Natural killer cell treated with Interleukin-12 subunit alpha and Interleukin-12 subunit beta and Interleukin-15 and Interleukin-18, amount 100 ng/mL, for 72 hours (primary cell): ENCODE results near the gene GINS2. TPM values are rescaled to one million over a fixed set of nuclear protein-coding genes. Genes with fewer than 3 reads are reported as not detected.

Experiments used
- ATAC-seq, 2 donors: fragments of 150-1000 bp; cut with Tn5 transposase in 1 of 2; sonication (Bioruptor Pico), chemical (Tn5 transposase) in 1 of 2; 2 replicates each; pipeline ENCODE4 v1.10.0; 2021
- DNase-seq: peaks from one replicate; pipeline ENCODE4 v3.0.0; 2022; ENCODE audit warnings: low spot score
- H3K27ac Mint-ChIP-seq, 2 donors: 1 replicate in 1 of 2; 2 replicates in 1 of 2; pipeline ENCODE4 v1.8.0; 2022; ENCODE audit warnings: mixed read lengths in 2 of 2, mild to moderate bottlenecking in 1 of 2, moderate library complexity in 1 of 2
- H3K27me3 Mint-ChIP-seq, 2 donors: 1 replicate in 1 of 2; 2 replicates in 1 of 2; pipeline ENCODE4 v1.8.0; 2022; ENCODE audit warnings: mixed read lengths in 2 of 2
- H3K36me3 Mint-ChIP-seq: one replicate; pipeline ENCODE4 v1.8.0; 2022; ENCODE audit warnings: mixed read lengths
- H3K4me1 Mint-ChIP-seq, 2 donors: 1 replicate in 1 of 2; 2 replicates in 1 of 2; pipeline ENCODE4 v1.8.0; 2022; ENCODE audit warnings: low read depth in 2 of 2, mixed read lengths in 2 of 2, mild to moderate bottlenecking in 1 of 2
- H3K4me3 Mint-ChIP-seq: one replicate; pipeline ENCODE4 v1.8.0; 2022; ENCODE audit warnings: mixed read lengths
- H3K9me3 Mint-ChIP-seq: 2 replicates; pipeline ENCODE4 v1.8.0; 2022; ENCODE audit warnings: mixed read lengths
- total RNA-seq, 2 donors: library from RNA; stranded (reverse); gene quantifications; one replicate each; pipeline ENCODE4 v1.2.3, GENCODE V29; 2022

Gene GINS2
- total RNA-seq, 2 donors from 2014 or later: 34.3 to 69.5 TPM

GRCh38 chr16:85655216-85656129 lies 33.3 kb downstream of the GINS2 start:
- Mint-ChIP-seq H3K4me3 (no peak overlapping the region), H3K4me1 (peaks cover 0 to 17% of the 10 kb centered on the region in 2 donors), H3K36me3 (no peaks in the 10 kb centered on the region), H3K9me3 (no peaks in the 10 kb centered on the region), H3K27ac (no peak overlapping the region), H3K27me3 (no peaks in the 10 kb centered on the region)
- ATAC-seq (no peak), DNase-seq (no peak)

DNA sequence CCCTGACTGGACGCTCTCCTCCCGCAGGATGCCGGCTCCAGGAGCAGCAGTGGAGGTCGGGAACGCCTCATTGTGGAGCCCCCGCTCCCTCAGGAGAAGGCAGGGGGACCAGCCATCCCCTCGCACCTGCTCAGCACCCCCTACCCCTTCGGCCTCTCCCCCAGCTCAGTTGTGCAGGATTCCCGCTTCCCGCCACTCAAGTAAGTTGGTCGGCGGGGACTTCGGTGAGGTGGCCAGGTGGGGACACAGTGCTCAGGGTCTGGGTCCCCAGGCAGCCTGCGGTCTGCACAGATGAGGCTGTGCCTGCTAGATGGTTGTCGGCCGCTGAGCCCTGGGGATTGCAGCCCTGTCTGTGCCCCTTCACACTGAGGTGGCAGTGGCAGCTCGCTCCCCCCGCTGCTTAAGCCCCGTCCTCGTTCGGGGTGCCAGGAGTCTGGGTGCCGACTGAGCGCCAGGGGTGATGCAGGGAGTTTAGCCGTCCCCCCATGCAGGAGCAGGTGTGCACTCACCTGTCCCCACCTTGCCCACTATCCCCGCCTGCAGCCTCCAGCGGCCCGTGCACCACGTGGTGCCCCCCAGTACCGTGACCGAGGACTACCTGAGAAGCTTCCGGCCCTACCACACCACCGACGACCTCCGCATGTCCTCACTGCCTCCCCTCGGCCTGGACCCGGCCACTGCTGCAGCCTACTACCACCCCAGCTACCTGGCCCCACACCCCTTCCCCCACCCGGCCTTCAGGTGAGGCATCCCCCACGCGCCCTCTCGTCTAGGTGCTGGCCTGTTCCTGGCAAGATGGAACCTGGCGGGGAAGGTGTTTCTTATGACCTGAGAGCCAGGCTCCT lies 34.3 kb downstream of the GINS2 start:
- no peaks in the 10 kb centered on the region for H3K27me3 Mint-ChIP-seq
- no peak for DNase-seq
- no peaks in the 10 kb centered on the region for H3K9me3 Mint-ChIP-seq
- ATAC-seq: no peak
- no peaks in the 10 kb centered on the region for H3K36me3 Mint-ChIP-seq
- H3K4me1 Mint-ChIP-seq: peaks cover 0 to 12% of the 10 kb centered on the region in 2 donors
- H3K27ac Mint-ChIP-seq: no peak overlapping the region
- no peak overlapping the region for H3K4me3 Mint-ChIP-seq

- no peaks in the 10 kb centered on the region for H3K9me3 Mint-ChIP-seq
- no peak for DNase-seq
- no peaks in the 10 kb centered on the region for H3K27me3 Mint-ChIP-seq
- peaks cover 0 to 16% of the 10 kb centered on the region in 2 donors for H3K4me1 Mint-ChIP-seq
- no peak overlapping the region for H3K27ac Mint-ChIP-seq
- no peaks in the 10 kb centered on the region for H3K36me3 Mint-ChIP-seq
- no peak for ATAC-seq
- H3K4me3 Mint-ChIP-seq: no peak overlapping the region
Observed at GRCh38 chr16:85653290-85653891, 35.4 kb downstream of the GINS2 start.

GRCh38 chr16:85652431-85653221 lies 36.1 kb downstream of the GINS2 start:
- no peaks in the 10 kb centered on the region for H3K9me3 Mint-ChIP-seq
- no peaks in the 10 kb centered on the region for H3K36me3 Mint-ChIP-seq
- no peak overlapping the region for H3K4me3 Mint-ChIP-seq
- no peak for DNase-seq
- peak in 1 of 2 donors; percentile 64 for ATAC-seq
- no peak overlapping the region for H3K27ac Mint-ChIP-seq
- no peaks in the 10 kb centered on the region for H3K27me3 Mint-ChIP-seq
- H3K4me1 Mint-ChIP-seq: peaks cover 0 to 15% of the 10 kb centered on the region in 2 donors

DNA sequence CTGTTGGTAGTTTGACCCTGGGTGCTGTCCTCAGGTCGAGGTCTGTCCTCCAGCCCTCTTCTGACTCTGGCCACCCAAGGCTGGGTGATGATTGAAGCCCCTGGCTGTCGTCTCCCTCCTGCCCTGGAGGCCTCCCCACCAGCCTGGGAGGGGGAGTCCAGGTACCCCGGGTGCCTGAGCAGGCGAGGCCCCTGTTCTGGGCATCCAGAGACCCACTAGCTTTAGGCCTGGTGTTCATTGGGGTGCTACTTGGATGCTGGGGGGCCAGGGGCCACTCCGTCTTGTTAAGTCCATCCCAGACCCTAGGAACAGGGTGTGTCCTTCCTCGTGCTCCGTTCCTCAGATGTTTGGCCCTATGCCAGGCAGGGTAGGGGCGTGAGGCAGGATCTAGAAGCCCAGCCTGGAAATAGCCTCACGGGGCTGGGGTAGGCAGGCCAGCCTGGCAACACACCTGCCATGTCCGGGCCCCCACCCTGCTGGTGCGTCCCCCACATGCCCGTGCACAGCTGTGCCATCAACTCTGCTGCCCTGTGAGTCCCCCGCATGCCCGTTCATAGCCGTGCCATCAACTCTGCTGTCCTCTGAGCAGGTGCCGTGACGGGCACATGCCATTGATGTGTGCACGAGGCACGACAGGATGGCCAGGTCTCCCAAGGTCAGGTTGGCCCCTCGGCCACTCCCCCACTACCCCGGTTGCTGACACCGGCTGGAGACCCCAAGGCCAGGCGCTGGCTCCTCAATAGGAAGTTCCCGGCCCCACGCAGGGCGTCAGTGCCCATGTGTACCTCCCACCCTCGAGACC lies 36.9 kb downstream of the GINS2 start:
- peak in 1 of 2 donors; percentile 10 for ATAC-seq
- H3K36me3 Mint-ChIP-seq: no peaks in the 10 kb centered on the region

GRCh38 chr16:85650844-85651628 lies 37.7 kb downstream of the GINS2 start:
- ATAC-seq (no peak), DNase-seq (no peak)
- Mint-ChIP-seq H3K36me3 (no peaks in the 10 kb centered on the region), H3K9me3 (no peaks in the 10 kb centered on the region), H3K27me3 (no peaks in the 10 kb centered on the region), H3K4me3 (no peak overlapping the region), H3K4me1 (peaks cover 3 to 16% of the 10 kb centered on the region in 2 donors), H3K27ac (no peak overlapping the region)

More for the DNA sequence above, 36.9 kb downstream of the GINS2 start:
- Mint-ChIP-seq H3K4me3 (no peak overlapping the region), H3K27ac (no peak overlapping the region), H3K4me1 (peaks cover 0 to 13% of the 10 kb centered on the region in 2 donors), H3K9me3 (no peaks in the 10 kb centered on the region), H3K27me3 (no peaks in the 10 kb centered on the region)
- no peak for DNase-seq

GRCh38 chr16:85650135-85650843 lies 38.5 kb downstream of the GINS2 start:
- Mint-ChIP-seq H3K27ac (no peak overlapping the region), H3K36me3 (no peaks in the 10 kb centered on the region), H3K4me1 (peaks cover 7 to 20% of the 10 kb centered on the region in 2 donors), H3K9me3 (no peaks in the 10 kb centered on the region), H3K27me3 (no peaks in the 10 kb centered on the region), H3K4me3 (no peak overlapping the region)
- DNase-seq: no peak
- ATAC-seq: no peak

- ATAC-seq (no peak), DNase-seq (no peak)
- no peaks in the 10 kb centered on the region for H3K27me3 Mint-ChIP-seq
- peaks cover 9 to 24% of the 10 kb centered on the region in 2 donors for H3K4me1 Mint-ChIP-seq
- H3K36me3 Mint-ChIP-seq: no peaks in the 10 kb centered on the region
- no peak overlapping the region for H3K4me3 Mint-ChIP-seq
- H3K9me3 Mint-ChIP-seq: no peaks in the 10 kb centered on the region
- H3K27ac Mint-ChIP-seq: no peak overlapping the region
Observed at GRCh38 chr16:85649411-85650134, 39.2 kb downstream of the GINS2 start.

GRCh38 chr16:85648805-85649204 lies 39.9 kb downstream of the GINS2 start:
- ATAC-seq (no peak), DNase-seq (no peak)
- Mint-ChIP-seq H3K36me3 (no peaks in the 10 kb centered on the region), H3K27me3 (no peaks in the 10 kb centered on the region), H3K27ac (no peak overlapping the region), H3K4me1 (peaks cover 13 to 28% of the 10 kb centered on the region in 2 donors), H3K9me3 (no peaks in the 10 kb centered on the region), H3K4me3 (no peak overlapping the region)

GRCh38 chr16:85648070-85648714 lies 40.6 kb downstream of the GINS2 start:
- Mint-ChIP-seq H3K36me3 (no peaks in the 10 kb centered on the region), H3K9me3 (no peaks in the 10 kb centered on the region), H3K27me3 (no peaks in the 10 kb centered on the region), H3K4me1 (peaks cover 13 to 28% of the 10 kb centered on the region in 2 donors), H3K4me3 (no peak overlapping the region), H3K27ac (no peak overlapping the region)
- DNase-seq: no peak
- ATAC-seq: no peak

- ATAC-seq: no peak
- H3K36me3 Mint-ChIP-seq: no peaks in the 10 kb centered on the region
- no peak overlapping the region for H3K27ac Mint-ChIP-seq
- H3K27me3 Mint-ChIP-seq: no peaks in the 10 kb centered on the region
- H3K9me3 Mint-ChIP-seq: no peaks in the 10 kb centered on the region
- no peak overlapping the region for H3K4me3 Mint-ChIP-seq
- peaks cover 13 to 28% of the 10 kb centered on the region in 2 donors for H3K4me1 Mint-ChIP-seq
- no peak for DNase-seq
Observed at GRCh38 chr16:85646976-85647375, 41.8 kb downstream of the GINS2 start.
